ENCODE measurements around the gene COL6A5. TPM values are rescaled to one million over a fixed set of nuclear protein-coding genes. Genes with fewer than 3 reads are reported as not detected.

Gene COL6A5
- total RNA-seq, 4 donors from 2014 or later, result 1.7 TPM; not detected in 3

DNA sequence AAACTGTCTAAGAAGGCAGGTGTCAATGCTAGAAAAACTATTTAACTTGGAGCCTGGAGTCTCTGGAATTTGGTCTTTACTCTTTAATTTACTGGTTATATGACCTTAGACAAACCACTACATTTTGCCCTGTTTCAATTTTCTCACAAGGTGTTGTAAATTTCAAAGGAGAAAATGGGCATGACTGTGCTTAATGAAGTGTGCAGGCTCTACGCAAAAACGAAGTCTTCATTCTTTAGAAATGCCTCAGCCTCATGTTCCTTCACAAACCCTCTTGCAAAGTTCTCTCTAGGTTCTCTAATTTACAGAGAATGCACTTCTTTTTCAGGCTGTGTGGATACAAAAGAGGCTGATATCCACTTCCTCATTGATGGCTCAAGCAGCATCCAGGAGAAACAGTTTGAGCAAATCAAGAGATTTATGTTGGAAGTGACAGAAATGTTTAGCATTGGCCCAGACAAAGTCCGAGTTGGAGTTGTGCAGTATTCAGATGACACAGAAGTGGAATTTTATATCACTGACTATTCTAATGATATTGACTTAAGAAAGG is 39.1 kb downstream of the COL6A5 start:
- no peak for DNase-seq
- Histone ChIP-seq H3K27me3 (no peaks in the 10 kb centered on the region), H3K27ac (no peak overlapping the region), H3K9me3 (no peaks in the 10 kb centered on the region), H3K4me1 (no peaks in the 10 kb centered on the region), H3K4me3 (no peak overlapping the region), H3K36me3 (no peaks in the 10 kb centered on the region)
- intact Hi-C loops (cut with DNase I; ENCODE audit: low total_unique reads), result no loop called here
- TF ChIP-seq, protein P1, sequence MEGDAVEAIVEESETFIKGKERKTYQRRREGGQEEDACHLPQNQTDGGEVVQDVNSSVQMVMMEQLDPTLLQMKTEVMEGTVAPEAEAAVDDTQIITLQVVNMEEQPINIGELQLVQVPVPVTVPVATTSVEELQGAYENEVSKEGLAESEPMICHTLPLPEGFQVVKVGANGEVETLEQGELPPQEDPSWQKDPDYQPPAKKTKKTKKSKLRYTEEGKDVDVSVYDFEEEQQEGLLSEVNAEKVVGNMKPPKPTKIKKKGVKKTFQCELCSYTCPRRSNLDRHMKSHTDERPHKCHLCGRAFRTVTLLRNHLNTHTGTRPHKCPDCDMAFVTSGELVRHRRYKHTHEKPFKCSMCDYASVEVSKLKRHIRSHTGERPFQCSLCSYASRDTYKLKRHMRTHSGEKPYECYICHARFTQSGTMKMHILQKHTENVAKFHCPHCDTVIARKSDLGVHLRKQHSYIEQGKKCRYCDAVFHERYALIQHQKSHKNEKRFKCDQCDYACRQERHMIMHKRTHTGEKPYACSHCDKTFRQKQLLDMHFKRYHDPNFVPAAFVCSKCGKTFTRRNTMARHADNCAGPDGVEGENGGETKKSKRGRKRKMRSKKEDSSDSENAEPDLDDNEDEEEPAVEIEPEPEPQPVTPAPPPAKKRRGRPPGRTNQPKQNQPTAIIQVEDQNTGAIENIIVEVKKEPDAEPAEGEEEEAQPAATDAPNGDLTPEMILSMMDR (IDR thresholded peaks at IDR 0.05), result no peak
- no peak for TF ChIP-seq POLR2A (IDR thresholded peaks at IDR 0.05)

DNA sequence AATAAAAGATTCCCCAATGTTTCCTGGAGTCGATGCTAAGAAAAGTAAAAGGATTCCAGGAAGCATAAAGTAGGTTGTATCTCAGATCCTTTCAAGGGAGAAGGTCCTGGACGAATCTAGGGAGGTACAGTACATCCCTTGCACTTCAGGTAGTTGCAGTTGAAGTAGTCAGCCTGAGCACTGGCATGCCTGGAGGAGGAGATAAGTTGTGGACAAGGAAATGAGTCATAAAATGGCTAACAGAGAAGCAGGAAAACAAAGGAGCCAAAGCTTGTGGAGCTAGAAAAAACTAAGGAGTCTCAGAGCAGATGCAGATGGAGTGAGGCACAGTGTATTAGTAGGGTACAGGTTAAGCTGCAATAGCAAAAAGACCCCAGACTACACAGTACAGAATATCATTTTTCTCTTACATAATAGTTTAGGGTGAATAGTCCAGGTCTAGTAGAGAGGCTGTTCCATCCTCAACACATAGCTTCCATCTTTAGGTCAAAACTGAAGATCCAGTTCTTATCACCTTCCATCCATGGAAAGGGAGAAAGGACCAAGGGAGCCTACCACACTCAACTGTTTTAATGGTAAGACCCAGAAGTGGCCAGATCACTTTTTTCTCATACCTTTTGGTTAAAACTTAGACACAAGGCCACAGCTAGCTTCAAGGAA is 41.3 kb downstream of the COL6A5 start:
- Histone ChIP-seq H3K36me3 (no peaks in the 10 kb centered on the region), H3K4me3 (no peak overlapping the region), H3K27me3 (no peaks in the 10 kb centered on the region), H3K9me3 (no peaks in the 10 kb centered on the region), H3K4me1 (no peaks in the 10 kb centered on the region), H3K27ac (no peak overlapping the region)
- intact Hi-C loops (cut with DNase I; ENCODE audit: low total_unique reads), result no loop called here
- no peak for TF ChIP-seq POLR2A (IDR thresholded peaks at IDR 0.05)
- no peak for DNase-seq

DNA sequence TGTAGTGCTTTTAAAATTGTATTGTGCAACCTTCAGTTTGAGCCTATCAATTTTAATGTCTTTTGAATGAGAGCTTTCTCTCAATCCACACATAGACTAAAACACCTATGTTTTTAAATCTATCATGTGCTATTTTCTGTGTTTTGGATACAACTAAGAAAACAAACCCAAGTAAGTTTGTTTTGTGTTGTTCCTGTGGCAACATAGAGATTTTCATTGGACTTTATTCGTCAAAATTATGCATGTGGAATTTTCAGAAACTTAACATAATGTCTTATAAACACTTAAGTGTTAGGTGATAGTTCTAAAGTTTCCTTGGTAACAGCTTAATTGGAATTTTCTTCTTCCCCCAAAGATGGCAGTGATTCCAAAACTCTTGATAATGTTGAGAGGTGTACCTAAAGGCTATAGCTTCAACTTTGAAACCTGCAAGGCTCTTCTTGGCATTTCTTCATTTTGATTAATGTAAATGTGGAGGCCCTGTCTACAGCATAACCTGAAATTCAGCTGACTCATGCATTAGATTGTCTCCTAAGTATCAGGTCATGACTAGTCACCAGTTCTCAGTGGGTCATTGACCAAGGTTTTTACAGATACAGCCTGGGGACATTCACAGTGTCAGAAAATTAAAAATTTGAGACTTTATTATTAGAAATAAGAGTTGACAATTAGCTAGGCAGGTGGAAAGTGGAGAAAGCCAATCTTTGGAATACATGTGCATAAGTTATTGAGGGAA is 44.4 kb downstream of the COL6A5 start:
- no peak overlapping the region for H3K4me3 ChIP-seq
- no peak for DNase-seq
- intact Hi-C loops (cut with DNase I; ENCODE audit: low total_unique reads), result no loop called here

DNA sequence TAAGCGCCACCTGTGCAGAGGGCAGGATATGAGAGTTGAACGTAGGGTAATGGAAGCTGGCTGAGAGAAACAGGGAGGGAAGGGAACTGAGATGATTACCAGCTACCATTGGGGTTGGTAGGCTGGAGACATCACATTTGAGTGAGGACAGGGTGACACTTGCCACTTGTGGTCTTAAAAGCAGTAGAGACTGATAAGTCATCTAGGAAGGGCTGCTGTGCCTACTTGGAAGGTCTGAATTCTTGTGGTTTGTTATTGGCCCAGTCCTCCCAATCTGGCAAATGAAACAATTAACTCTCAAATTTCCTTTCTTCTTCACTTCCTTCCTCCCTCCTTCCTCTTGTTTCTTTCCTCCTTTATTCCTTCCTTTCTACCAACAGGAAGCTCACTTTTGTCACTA is 46.8 kb downstream of the COL6A5 start:
- Histone ChIP-seq H3K27me3 (no peaks in the 10 kb centered on the region), H3K27ac (no peak overlapping the region), H3K4me3 (no peak overlapping the region), H3K9me3 (no peaks in the 10 kb centered on the region), H3K36me3 (no peaks in the 10 kb centered on the region), H3K4me1 (no peaks in the 10 kb centered on the region)
- intact Hi-C loops (cut with DNase I; ENCODE audit: low total_unique reads), result no loop called here
- DNase-seq, result no peak
- TF ChIP-seq, protein P1 (IDR thresholded peaks at IDR 0.05), result no peak
- no peak for TF ChIP-seq POLR2A (IDR thresholded peaks at IDR 0.05)

More for the DNA sequence above, 44.4 kb downstream of the COL6A5 start:
- Histone ChIP-seq H3K4me1 (no peaks in the 10 kb centered on the region), H3K27me3 (no peaks in the 10 kb centered on the region), H3K27ac (no peak overlapping the region), H3K9me3 (no peaks in the 10 kb centered on the region), H3K36me3 (no peaks in the 10 kb centered on the region)
- TF ChIP-seq, protein P1 (IDR thresholded peaks at IDR 0.05), result no peak
- no peak for TF ChIP-seq POLR2A (IDR thresholded peaks at IDR 0.05)

DNA sequence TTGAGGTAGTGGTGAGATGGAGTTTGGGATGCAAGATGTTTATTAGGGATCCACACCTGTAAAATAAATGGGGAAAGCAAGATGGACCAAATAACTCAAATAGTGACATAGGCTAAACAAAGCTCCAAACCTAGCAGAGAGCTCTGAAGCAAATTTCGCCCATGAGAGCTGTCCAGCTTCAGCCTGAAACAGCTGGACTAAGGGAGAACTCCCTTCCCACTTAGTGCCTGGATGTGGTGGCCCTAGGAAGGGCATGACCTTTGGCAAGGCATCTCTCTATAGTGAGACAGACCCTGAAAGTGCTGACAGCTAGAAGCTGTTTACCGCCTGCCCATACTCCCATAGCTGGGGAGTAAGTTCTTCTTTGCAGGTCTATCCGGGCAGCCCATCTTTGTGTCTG is 48.1 kb downstream of the COL6A5 start:
- H3K4me1 ChIP-seq, result no peaks in the 10 kb centered on the region
- no peak overlapping the region for H3K27ac ChIP-seq
- H3K9me3 ChIP-seq, result no peaks in the 10 kb centered on the region
- no peak for DNase-seq
- no peak overlapping the region for H3K4me3 ChIP-seq
- TF ChIP-seq, protein P1 (IDR thresholded peaks at IDR 0.05), result no peak
- no peak for TF ChIP-seq POLR2A (IDR thresholded peaks at IDR 0.05)
- no peaks in the 10 kb centered on the region for H3K36me3 ChIP-seq
- H3K27me3 ChIP-seq, result no peaks in the 10 kb centered on the region
- intact Hi-C loops (cut with DNase I; ENCODE audit: low total_unique reads), result no loop called here
